GM12891 (cell line): ENCODE measurements around the gene APBB1IP.
"Not testable (repeated sequence)": the region's sequence is repeated elsewhere in the genome, so short reads cannot be mapped to it uniquely, and the experiment has no call there.

Experiments used
- PAX5 ChIP-seq: IDR thresholded peaks from 2 replicates; pipeline ENCODE4 v1.6.1; 2011; ENCODE audit warnings: low read length, moderate library complexity, mild to moderate bottlenecking; ENCODE audit not compliant: insufficient read depth, severe bottlenecking
- POLR2A ChIP-seq: IDR thresholded peaks from 2 replicates; pipeline ENCODE4 v1.6.1; 2011; ENCODE audit warnings: low read depth, low read length, control low read depth
- POLR2AphosphoS5 ChIP-seq: IDR thresholded peaks from 2 replicates; pipeline ENCODE4 v1.6.1; 2011; ENCODE audit warnings: low read depth, low read length, control low read depth
- POU2F2 ChIP-seq: IDR thresholded peaks from 2 replicates; pipeline ENCODE4 v1.6.1; 2011; ENCODE audit warnings: low read depth, mild to moderate bottlenecking, control low read depth, low read length, moderate library complexity
- TAF1 ChIP-seq: IDR thresholded peaks from 2 replicates; pipeline ENCODE4 v1.6.1; 2011; ENCODE audit warnings: low read depth, low read length, control low read depth

DNA sequence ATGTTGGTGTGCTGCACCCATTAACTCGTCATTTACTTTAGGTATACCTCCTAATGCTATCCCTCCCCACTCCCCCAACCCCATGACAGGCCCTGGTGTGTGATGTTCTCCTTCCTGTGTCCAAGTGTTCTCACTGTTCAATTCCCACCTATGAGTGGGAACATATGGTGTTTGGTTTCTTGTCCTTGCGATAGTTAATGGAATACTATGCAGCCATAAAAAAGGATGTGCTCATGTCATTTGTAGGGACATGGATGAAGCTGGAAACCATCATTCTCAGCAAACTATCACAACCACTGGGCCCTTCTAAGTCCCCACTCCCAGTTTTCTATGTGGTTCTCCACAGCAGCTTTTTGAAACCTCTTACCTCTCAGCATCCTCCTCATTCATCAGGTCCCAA is 39.8 kb upstream of the APBB1IP start:
- TF ChIP-seq TAF1, POLR2A, POLR2AphosphoS5, POU2F2, PAX5: not testable (repeated sequence)
